Activated CD4-positive, alpha-beta T cell treated with anti-CD3 and anti-CD28 coated beads for 36 hours (primary cell): ENCODE results near the gene CFAP68. TPM values are rescaled to one million over a fixed set of nuclear protein-coding genes. Genes with fewer than 3 reads are reported as not detected.
A peak's percentile ranks its signal among the peaks of the same experiment; 100 is the strongest.
"Not testable (repeated sequence)": the region's sequence is repeated elsewhere in the genome, so short reads cannot be mapped to it uniquely, and the experiment has no call there.

Source experiments
- ATAC-seq: fragments of 200-7000 bp; cut with Tn5 transposase; one replicate; pipeline ENCODE4 v1.10.0; 2021; ENCODE audit warnings: mild to moderate bottlenecking, moderate library complexity
- CTCF ChIA-PET: fragments of 350-600 bp; sonication (Branson Sonifier 250); formaldehyde crosslinking; loops from one replicate; lab custom pipeline; 2021; ENCODE audit warnings: antibody characterized with exemption; lab: Charles Lee
- POLR2A ChIA-PET: fragments of 350-600 bp; sonication (Branson Sonifier 250); formaldehyde crosslinking; loops from one replicate; lab custom pipeline; 2021; ENCODE audit warnings: antibody characterized with exemption, inconsistent platforms; lab: Charles Lee
- DNase-seq: peaks from one replicate; pipeline ENCODE4 v3.0.0-alpha.2; 2020
- H3K27ac Mint-ChIP-seq: one replicate; pipeline ENCODE4 v1.8.0; 2021; ENCODE audit warnings: mixed read lengths
- H3K27me3 Mint-ChIP-seq: one replicate; pipeline ENCODE4 v1.8.0; 2021; ENCODE audit warnings: mixed read lengths
- H3K36me3 Mint-ChIP-seq: one replicate; pipeline ENCODE4 v1.8.0; 2021; ENCODE audit warnings: low read depth, mixed read lengths
- H3K4me1 Mint-ChIP-seq: one replicate; pipeline ENCODE4 v1.8.0; 2021; ENCODE audit warnings: mixed read lengths
- H3K4me3 Mint-ChIP-seq: one replicate; pipeline ENCODE4 v1.8.0; 2021; ENCODE audit warnings: mild to moderate bottlenecking, moderate library complexity, mixed read lengths
- H3K9me3 Mint-ChIP-seq: one replicate; pipeline ENCODE4 v1.8.0; 2021; ENCODE audit warnings: low read depth, mixed read lengths
- intact Hi-C, 2 experiments: fragments of 100-400 bp; cut with DNase I in 1 of 2; cut with micrococcal nuclease in 1 of 2; formaldehyde crosslinking; loops; one replicate each; pipeline versions ENCODE4 v1.14.2 to v1.15.1; 2022 to 2024; cut with DNase I, micrococcal nuclease
- total RNA-seq, 2 experiments: library from RNA; stranded (reverse); gene quantifications; one replicate each; pipeline ENCODE4 v1.2.3, GENCODE V29; 2021

The CFAP68 gene
- total RNA-seq, 2 experiments from 2014 or later = 32.1 to 49.7 TPM

- ATAC-seq = peak; percentile 73
- Mint-ChIP-seq H3K4me3 (peak overlapping the region; percentile 28), H3K4me1 (peaks cover 40% of the 10 kb centered on the region), H3K27ac (peak overlapping the region; percentile 88), H3K27me3 (no peaks in the 10 kb centered on the region), H3K36me3 (no peaks in the 10 kb centered on the region), H3K9me3 (no peaks in the 10 kb centered on the region)
- no peak for DNase-seq
- CTCF ChIA-PET = interaction anchor here (0.6 to 2.3 kb wide), 18 partner anchors 8 to 564 kb away, joined by 3 to 47 read pairs (median 4); partner anchors contain the start of genes ALG9, CFAP68 and CRYAB
- intact Hi-C loops = loop anchor here (1.0 to 10.0 kb wide), 7 partner anchors 12 to 243 kb away; partner anchors contain the start of genes BCO2 (in 1 of the 2), CFAP68 (in 1 of the 2), DLAT (in 1 of the 2) and FDXACB1 (in 1 of the 2)
- POLR2A ChIA-PET = no interaction called here
Observed at GRCh38 chr11:111932611-111932950, 53.2 kb downstream of the CFAP68 start.

- H3K4me1 Mint-ChIP-seq = peaks cover 44% of the 10 kb centered on the region
- H3K4me3 Mint-ChIP-seq, DNase-seq, H3K9me3 Mint-ChIP-seq, H3K27ac Mint-ChIP-seq, H3K27me3 Mint-ChIP-seq, POLR2A ChIA-PET, H3K36me3 Mint-ChIP-seq, ATAC-seq: not testable (repeated sequence)
- intact Hi-C loops = loop anchor here (2.0 to 10.0 kb wide), 2 partner anchors 122 to 150 kb away; no protein-coding TSS in a partner anchor
- CTCF ChIA-PET = interaction anchor here (0.6 to 2.3 kb wide), 4 partner anchors 10 to 284 kb away, joined by 3 to 21 read pairs (median 8); partner anchors contain the start of gene CRYAB
Observed at GRCh38 chr11:111933176-111933575, 53.8 kb downstream of the CFAP68 start.

GRCh38 chr11:111933872-111934271 is 54.5 kb downstream of the CFAP68 start:
- Mint-ChIP-seq H3K4me3 (no peak overlapping the region), H3K36me3 (no peaks in the 10 kb centered on the region), H3K27ac (no peak overlapping the region), H3K4me1 (peaks cover 51% of the 10 kb centered on the region), H3K9me3 (no peaks in the 10 kb centered on the region), H3K27me3 (no peaks in the 10 kb centered on the region)
- POLR2A ChIA-PET = no interaction called here
- ATAC-seq (no peak), DNase-seq (no peak)
- CTCF ChIA-PET = interaction anchor here (0.5 to 1.3 kb wide), 3 partner anchors 10 to 587 kb away, joined by 3 to 12 read pairs (median 7); no protein-coding TSS in a partner anchor
- intact Hi-C loops = loop anchor here (2.0 to 10.0 kb wide), 2 partner anchors 121 to 149 kb away; no protein-coding TSS in a partner anchor

GRCh38 chr11:111934306-111934705 is 55.0 kb downstream of the CFAP68 start:
- Mint-ChIP-seq H3K27ac (no peak overlapping the region), H3K27me3 (no peaks in the 10 kb centered on the region), H3K36me3 (no peaks in the 10 kb centered on the region), H3K4me3 (no peak overlapping the region), H3K9me3 (no peaks in the 10 kb centered on the region), H3K4me1 (peaks cover 56% of the 10 kb centered on the region)
- ChIA-PET CTCF (interaction anchor here (0.5 to 1.3 kb wide), 3 partner anchors 10 to 587 kb away, joined by 3 to 12 read pairs (median 7); no protein-coding TSS in a partner anchor), POLR2A (interaction anchor here (1.4 kb wide), 1 partner anchor 10 kb away, joined by 3 read pairs; no protein-coding TSS in a partner anchor)
- intact Hi-C loops = loop anchor here in 1 of 2 experiments (10.0 kb wide), 1 partner anchor 120 kb away; no protein-coding TSS in a partner anchor
- ATAC-seq (no peak), DNase-seq (no peak)

Other genes starting within 250 kb of the CFAP68 start
- 10 to 100 TPM; 39.1 to 53.9 TPM for gene PPP2R1B, start 113.2 kb upstream of the CFAP68 start, total RNA-seq
- 10 to 100 TPM; 30.4 to 41.2 TPM for gene ALG9, start 8.0 kb upstream of the CFAP68 start, total RNA-seq
- 1 to 10 TPM; 5.9 to 6.0 TPM for gene FDXACB1, start 376 bp upstream of the CFAP68 start, total RNA-seq
- gene CRYAB, start 32.2 kb downstream of the CFAP68 start, total RNA-seq = not detected
- not detected for gene HSPB2, start 33.2 kb downstream of the CFAP68 start, total RNA-seq
- not detected for gene C11orf52, start 39.4 kb downstream of the CFAP68 start, total RNA-seq
- 10 to 100 TPM in 1 of 2 experiments, 1 to 10 TPM in 1; 10.0 to 14.0 TPM for gene DIXDC1, start 57.8 kb downstream of the CFAP68 start, total RNA-seq
- 10 to 100 TPM; 47.8 to 49.1 TPM for gene DLAT, start 145.9 kb downstream of the CFAP68 start, total RNA-seq
- gene PIH1D2, start 194.5 kb downstream of the CFAP68 start, total RNA-seq = under 1 TPM; 0.57 to 0.61 TPM
- gene NKAPD1, start 194.8 kb downstream of the CFAP68 start, total RNA-seq = 10 to 100 TPM; 23.7 to 45.3 TPM
- gene TIMM8B, start 207.2 kb downstream of the CFAP68 start, total RNA-seq = 10 to 100 TPM; 50.5 to 52.6 TPM
- gene SDHD, start 207.3 kb downstream of the CFAP68 start, total RNA-seq = 10 to 100 TPM; 79.8 to 84.9 TPM